HG02798 (cell line): ENCODE results near the gene COQ8B.

Experiments
- ATAC-seq: cut with Tn5 transposase; IDR thresholded peaks from one replicate; pipeline ENCODE4 v1.9.1; 2021; ENCODE audit warnings: mild to moderate bottlenecking; ENCODE audit not compliant: unreplicated experiment, poor library complexity

The COQ8B gene

GRCh38 chr19:40642051-40642706 lies 74.5 kb downstream of the COQ8B start:
- ATAC-seq, result no peak
